PC-9 (cell line): ENCODE results near the gene SORCS2. TPM values are rescaled to one million over a fixed set of nuclear protein-coding genes. Genes with fewer than 3 reads are reported as not detected.
A peak's percentile ranks its signal among the peaks of the same experiment; 100 is the strongest.

ENCODE experiments used
- BruUV-seq: library from RNA; stranded (reverse); fragments of 400-500 nt; replicated peaks from 2 replicates; lab custom pipeline; 2021; lab: Mats Ljungman, UMichigan
- CTCF ChIA-PET: fragments of 300-600 bp; sonication (Branson Sonifier 250); formaldehyde crosslinking; loops from one replicate; lab custom pipeline; 2022; ENCODE audit warnings: antibody characterized with exemption; lab: Charles Lee
- POLR2A ChIA-PET: fragments of 300-600 bp; sonication (Branson Sonifier 250); formaldehyde crosslinking; loops from one replicate; lab custom pipeline; 2022; ENCODE audit warnings: antibody characterized with exemption; ENCODE audit not compliant: unreplicated experiment; lab: Charles Lee
- DNase-seq, 2 experiments: peaks; one replicate each; pipeline versions ENCODE4 v3.0.0 to v3.0.0-alpha.2; 2015 to 2022; ENCODE audit warnings: mixed read lengths in 1 of 2
- H2AFZ ChIP-seq: fragments of 200-600 bp; sonication (generic); 2 replicates; pipeline ENCODE4 v1.8.1; 2017; ENCODE audit warnings: antibody characterized with exemption
- H3F3A ChIP-seq: fragments of 200-600 bp; sonication (generic); 2 replicates; pipeline ENCODE4 v1.8.1; 2017; ENCODE audit warnings: antibody characterized with exemption, mild to moderate bottlenecking, low read depth; ENCODE audit not compliant: insufficient read depth
- H3K27ac ChIP-seq: fragments of 200-600 bp; sonication (generic); 2 replicates; pipeline ENCODE4 v1.6.1; 2016; ENCODE audit warnings: mixed run types
- H3K27me3 ChIP-seq: fragments of 200-600 bp; sonication (generic); 2 replicates; pipeline ENCODE4 v1.6.1; 2016; ENCODE audit warnings: low read depth, mixed run types; ENCODE audit not compliant: insufficient read depth
- H3K36me3 ChIP-seq: fragments of 200-600 bp; sonication (generic); 2 replicates; pipeline ENCODE4 v1.6.1; 2016; ENCODE audit warnings: low read depth, mixed run types
- H3K4me1 ChIP-seq: fragments of 200-600 bp; sonication (generic); replicated peaks from 2 replicates; pipeline ENCODE4 v1.6.1; 2016; ENCODE audit warnings: mixed run types; ENCODE audit not compliant: insufficient read depth
- H3K4me2 ChIP-seq: fragments of 200-600 bp; sonication (generic); 2 replicates; pipeline ENCODE4 v1.6.1; 2017; ENCODE audit warnings: mixed run types
- H3K4me3 ChIP-seq: fragments of 200-600 bp; sonication (generic); 2 replicates; pipeline ENCODE4 v1.6.1; 2016; ENCODE audit warnings: mixed run types
- H3K79me2 ChIP-seq: fragments of 200-600 bp; sonication (generic); 2 replicates; pipeline ENCODE4 v1.6.1; 2017; ENCODE audit warnings: low read depth, mixed run types
- H3K9me2 ChIP-seq: fragments of 200-600 bp; sonication (generic); 2 replicates; pipeline ENCODE4 v1.8.1; 2017; ENCODE audit warnings: mild to moderate bottlenecking; ENCODE audit not compliant: insufficient read depth
- H3K9me3 ChIP-seq: fragments of 200-600 bp; sonication (generic); 2 replicates; pipeline ENCODE4 v1.8.1; 2016; ENCODE audit warnings: low read depth; ENCODE audit not compliant: insufficient read depth
- H4K20me1 ChIP-seq: fragments of 200-600 bp; sonication (generic); 2 replicates; pipeline ENCODE4 v1.8.1; 2017; ENCODE audit not compliant: insufficient read depth
- CTCF ChIP-seq: fragments of 200-600 bp; sonication (generic); conservative IDR thresholded peaks from 2 replicates; pipeline ENCODE4 v1.6.1; 2017; ENCODE audit warnings: mixed run types, antibody characterized with exemption, mild to moderate bottlenecking, moderate library complexity
- EZH2 ChIP-seq: fragments of 200-600 bp; sonication (generic); IDR thresholded peaks from 2 replicates; pipeline ENCODE4 v1.8.0; 2017; ENCODE audit warnings: antibody characterized with exemption, low read depth
- intact Hi-C: fragments of 100-400 bp; cut with micrococcal nuclease; formaldehyde crosslinking; loops from one replicate; pipeline ENCODE4 v1.10.0; 2022; ENCODE audit not compliant: unreplicated experiment
- total RNA-seq: library from RNA; stranded (reverse); gene quantifications from 2 replicates; pipeline ENCODE4 v1.2.3, GENCODE V29; 2021

Gene SORCS2
- total RNA-seq, 1 experiment from 2014 or later = 25.8 TPM

GRCh38 chr4:7295197-7295910 lies 103.0 kb downstream of the SORCS2 start:
- no peak for DNase-seq
- no TSS peak for BruUV-seq
- H3K4me1 ChIP-seq = no peaks in the 10 kb centered on the region
- H3K9me3 ChIP-seq = no peaks in the 10 kb centered on the region
- no peak overlapping the region for H2AFZ ChIP-seq
- POLR2A ChIA-PET = no interaction called here
- CTCF ChIA-PET = interaction anchor here (0.9 kb wide), 1 partner anchor 101 kb away, joined by 3 read pairs; no protein-coding TSS in a partner anchor
- H3K27me3 ChIP-seq = no peaks in the 10 kb centered on the region
- intact Hi-C loops = no loop called here
- H3K27ac ChIP-seq = no peak overlapping the region
- no peaks in the 10 kb centered on the region for H3K79me2 ChIP-seq
- H3K36me3 ChIP-seq = no peaks in the 10 kb centered on the region
- H3K4me2 ChIP-seq = no peak overlapping the region
- H3K4me3 ChIP-seq = no peak overlapping the region
- H3K9me2 ChIP-seq = no peaks in the 10 kb centered on the region
- no peak for TF ChIP-seq CTCF
- no peak for TF ChIP-seq EZH2
- no peaks in the 10 kb centered on the region; the same call in 1 of the 2 replicates for H3F3A ChIP-seq
- H4K20me1 ChIP-seq = no peaks in the 10 kb centered on the region

GRCh38 chr4:7295911-7296660 lies 103.7 kb downstream of the SORCS2 start:
- no peak overlapping the region for H2AFZ ChIP-seq
- H3F3A ChIP-seq = no peaks in the 10 kb centered on the region; the same call in 1 of the 2 replicates
- peak in 1 of 2 experiments; percentile 41 for DNase-seq
- no peaks in the 10 kb centered on the region for H3K79me2 ChIP-seq
- no peak overlapping the region for H3K4me2 ChIP-seq
- no peaks in the 10 kb centered on the region for H3K36me3 ChIP-seq
- POLR2A ChIA-PET = no interaction called here
- TF ChIP-seq CTCF = peak; percentile 78
- TF ChIP-seq EZH2 = no peak
- no peaks in the 10 kb centered on the region for H3K9me2 ChIP-seq
- BruUV-seq = no TSS peak
- H3K4me3 ChIP-seq = no peak overlapping the region
- H3K27ac ChIP-seq = no peak overlapping the region
- no peaks in the 10 kb centered on the region for H3K9me3 ChIP-seq
- no peaks in the 10 kb centered on the region for H4K20me1 ChIP-seq
- no peaks in the 10 kb centered on the region for H3K27me3 ChIP-seq
- H3K4me1 ChIP-seq = no peaks in the 10 kb centered on the region
- CTCF ChIA-PET = interaction anchor here (0.9 kb wide), 1 partner anchor 102 kb away, joined by 3 read pairs; no protein-coding TSS in a partner anchor
- intact Hi-C loops = loop anchor here (1.0 kb wide), 1 partner anchor 104 kb away; the partner anchor contains the start of gene SORCS2

- ChIA-PET CTCF (interaction anchor here (0.9 kb wide), 1 partner anchor 103 kb away, joined by 3 read pairs; no protein-coding TSS in a partner anchor), POLR2A (no interaction called here)
- Histone ChIP-seq H3F3A (no peaks in the 10 kb centered on the region; the same call in 1 of the 2 replicates), H3K4me2 (no peak overlapping the region), H3K4me1 (no peaks in the 10 kb centered on the region), H3K4me3 (no peak overlapping the region), H3K9me2 (no peaks in the 10 kb centered on the region), H4K20me1 (no peaks in the 10 kb centered on the region), H3K36me3 (no peaks in the 10 kb centered on the region), H3K27ac (no peak overlapping the region), H3K27me3 (no peaks in the 10 kb centered on the region), H3K9me3 (no peaks in the 10 kb centered on the region), H3K79me2 (no peaks in the 10 kb centered on the region), H2AFZ (no peak overlapping the region)
- intact Hi-C loops = loop anchor here (1.0 kb wide), 1 partner anchor 104 kb away; the partner anchor contains the start of gene SORCS2
- TF ChIP-seq EZH2 = no peak
- no peak for TF ChIP-seq CTCF
- no peak for DNase-seq
- no TSS peak for BruUV-seq
Measured at GRCh38 chr4:7296661-7297335, 104.5 kb downstream of the SORCS2 start.
